Gastrocnemius medialis (tissue), 4 donors: ENCODE measurements around the gene ZNF658. TPM values are rescaled to one million over a fixed set of nuclear protein-coding genes. Genes with fewer than 3 reads are reported as not detected.
"Not testable (repeated sequence)": the region's sequence is repeated elsewhere in the genome, so short reads cannot be mapped to it uniquely, and the experiment has no call there.

ENCODE experiments used
- ATAC-seq, 2 donors: fragments of 150-250 bp; one replicate each; pipeline ENCODE4 v1.9.1; 2016
- DNase-seq, 2 donors: peaks; one replicate each; pipeline ENCODE4 v3.0.0-alpha.2; 2019
- H3K27ac ChIP-seq, 4 donors: fragments of 200-600 bp; sonication (generic); 1 replicate in 1 of 4; 2 replicates in 3 of 4; pipeline ENCODE4 v1.5.1; 2016 to 2018; ENCODE audit warnings: mild to moderate bottlenecking in 2 of 4, moderate library complexity in 1 of 4
- H3K27me3 ChIP-seq, 3 donors: fragments of 200-600 bp; sonication (generic) in 2 of 3; 1 replicate in 1 of 3; 2 replicates in 2 of 3; pipeline versions ENCODE4 v1.5.1 to v1.6.0; 2016 to 2019; ENCODE audit warnings: mild to moderate bottlenecking in 1 of 3, moderate library complexity in 1 of 3
- H3K36me3 ChIP-seq, 2 donors: fragments of 200-600 bp; sonication (generic) in 1 of 2; one replicate each; pipeline ENCODE4 v1.5.1; 2017 to 2018
- H3K4me1 ChIP-seq, 2 donors: fragments of 200-600 bp; sonication (generic) in 1 of 2; one replicate each; pipeline ENCODE4 v1.5.1; 2016 to 2017; ENCODE audit warnings: mild to moderate bottlenecking in 2 of 2
- H3K4me3 ChIP-seq, 4 donors: fragments of 200-600 bp; sonication (generic) in 3 of 4; 1 replicate in 1 of 4; 2 replicates in 3 of 4; pipeline ENCODE4 v1.5.1; 2016 to 2019; ENCODE audit warnings: mild to moderate bottlenecking in 2 of 4
- H3K9me3 ChIP-seq, 3 donors: fragments of 200-600 bp; sonication (generic) in 2 of 3; 1 replicate in 1 of 3; 2 replicates in 2 of 3; pipeline ENCODE4 v1.5.1; 2016 to 2019
- POLR2A ChIP-seq, 2 donors: fragments of 450-650 bp; IDR thresholded peaks; one replicate each; pipeline ENCODE4 v1.6.1; 2017; ENCODE audit warnings: antibody characterized with exemption in 2 of 2, mild to moderate bottlenecking in 2 of 2, moderate library complexity in 2 of 2
- in situ Hi-C, 4 donors: fragments of 200-750 bp; cut with MboI; loops; one replicate each; pipeline versions ENCODE4 v1.15.0 to v1.8.0; 2017; ENCODE audit warnings: low sequenced_read_pairs in 4 of 4
- intact Hi-C: fragments of 100-400 bp; cut with DNase I; formaldehyde crosslinking; loops from one replicate; pipeline ENCODE4 v1.15.1; 2023; ENCODE audit warnings: low total_unique reads
- total RNA-seq, 4 donors: library from RNA; depleted of rRNA; stranded (reverse); fragments of >200 nt; gene quantifications; one replicate each; pipeline versions ENCODE4 v1.1.0 to v1.2.3, GENCODE V29; 2016

Gene ZNF658
- 1 to 10 TPM; 2.0 to 5.0 (median 3.8) TPM for total RNA-seq

- ATAC-seq (peak; percentile 99), DNase-seq (peak; percentile 71 to 84)
- H3K4me1 ChIP-seq, H3K9me3 ChIP-seq, H3K27me3 ChIP-seq, intact Hi-C loops, in situ Hi-C loops, H3K36me3 ChIP-seq: not testable (repeated sequence)
- peak in 1 of 2 donors; percentile 26 for TF ChIP-seq POLR2A (IDR thresholded peaks at IDR 0.05)
- peak within 1 kb of the TSS; percentile 60 to 71 (median 65) for H3K4me3 ChIP-seq
- peak within 1 kb of the TSS; percentile 73 to 81 (median 78) for H3K27ac ChIP-seq
Measured at GRCh38 chr9:66900490-66901131, at the start of gene ZNF658. Gene ZNF658 (plus strand): TSS chr9:66900725. CDS start chr9:66903562, 2,837 bp downstream.

GRCh38 chr9:66861732-66862131 is 38.8 kb upstream of the ZNF658 start:
- intact Hi-C loops, ATAC-seq, DNase-seq, H3K27ac ChIP-seq, in situ Hi-C loops, H3K36me3 ChIP-seq, H3K4me3 ChIP-seq, H3K4me1 ChIP-seq, H3K9me3 ChIP-seq, H3K27me3 ChIP-seq: not testable (repeated sequence)

- intact Hi-C loops, H3K9me3 ChIP-seq, ATAC-seq: not testable (repeated sequence)
Measured at GRCh38 chr9:66868660-66869059, 31.9 kb upstream of the ZNF658 start.

GRCh38 chr9:66880605-66881004 is 19.9 kb upstream of the ZNF658 start:
- in situ Hi-C loops, H3K36me3 ChIP-seq, intact Hi-C loops, H3K9me3 ChIP-seq, DNase-seq, H3K27ac ChIP-seq, H3K4me3 ChIP-seq, ATAC-seq, H3K27me3 ChIP-seq, H3K4me1 ChIP-seq: not testable (repeated sequence)

More at GRCh38 chr9:66868660-66869059, 31.9 kb upstream of the ZNF658 start:
- in situ Hi-C loops, H3K27ac ChIP-seq, H3K4me3 ChIP-seq, H3K27me3 ChIP-seq, H3K36me3 ChIP-seq, H3K4me1 ChIP-seq, DNase-seq: not testable (repeated sequence)

- in situ Hi-C loops, H3K9me3 ChIP-seq, H3K4me3 ChIP-seq, ATAC-seq, H3K27ac ChIP-seq, H3K4me1 ChIP-seq, DNase-seq, H3K36me3 ChIP-seq, intact Hi-C loops, H3K27me3 ChIP-seq: not testable (repeated sequence)
Measured at GRCh38 chr9:66881847-66882246, 18.7 kb upstream of the ZNF658 start.

DNA sequence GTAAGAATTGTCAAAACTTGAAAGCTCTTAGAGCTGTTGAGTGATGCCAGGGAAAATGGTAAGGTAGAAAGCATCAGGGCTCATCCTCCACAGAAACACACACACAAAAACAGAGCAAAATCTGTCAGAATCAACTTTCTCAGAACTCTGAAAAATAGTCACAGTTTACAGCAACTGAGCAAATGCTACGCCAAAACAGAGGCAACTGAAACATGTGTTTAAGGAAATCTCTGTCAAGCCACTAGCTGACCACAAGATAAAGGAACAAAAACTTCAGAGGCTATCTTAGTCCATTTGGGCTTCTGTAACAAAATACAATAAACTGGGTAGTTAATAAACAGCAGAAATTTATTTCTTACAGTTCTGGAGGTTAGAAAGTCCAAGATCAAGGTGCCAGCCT is 10.2 kb upstream of the ZNF658 start:
- H3K36me3 ChIP-seq, in situ Hi-C loops, ATAC-seq, DNase-seq, H3K27me3 ChIP-seq, H3K4me3 ChIP-seq, H3K27ac ChIP-seq, H3K9me3 ChIP-seq, H3K4me1 ChIP-seq, intact Hi-C loops: not testable (repeated sequence)

GRCh38 chr9:66901141-66901540 is 616 bp downstream of the ZNF658 start:
- DNase-seq, H3K36me3 ChIP-seq, intact Hi-C loops, in situ Hi-C loops, H3K9me3 ChIP-seq, H3K4me1 ChIP-seq, H3K27me3 ChIP-seq: not testable (repeated sequence)
- peak; percentile 11 to 26 for ATAC-seq
- Histone ChIP-seq H3K4me3 (peak overlapping the region; percentile 60 to 71 (median 65)), H3K27ac (peak overlapping the region; percentile 73 to 81 (median 78))

DNA sequence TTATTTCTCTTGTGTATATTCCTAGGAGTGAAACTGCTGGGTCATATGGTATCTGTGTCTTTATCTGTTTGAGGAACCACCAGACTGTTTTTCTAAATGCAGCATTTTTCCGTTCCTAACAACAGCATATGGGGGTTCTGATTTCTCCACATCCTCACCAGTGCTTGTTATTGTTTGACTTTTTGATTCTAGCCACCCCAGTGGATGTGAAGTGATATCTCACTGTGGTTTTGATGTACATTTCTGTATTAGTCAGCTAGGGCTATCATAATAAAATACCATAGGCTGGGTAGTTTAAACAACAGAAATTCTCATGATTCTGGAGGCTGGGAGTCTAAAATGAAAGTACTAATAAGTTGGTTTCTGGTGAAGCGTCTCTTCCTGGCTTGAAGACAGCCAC is 9.0 kb downstream of the ZNF658 start:
- intact Hi-C loops, DNase-seq, H3K27me3 ChIP-seq, H3K4me1 ChIP-seq, in situ Hi-C loops, H3K9me3 ChIP-seq, H3K27ac ChIP-seq, ATAC-seq, H3K4me3 ChIP-seq: not testable (repeated sequence)
- H3K36me3 ChIP-seq = peaks cover 0 to 13% of the 10 kb centered on the region in 2 donors

DNA sequence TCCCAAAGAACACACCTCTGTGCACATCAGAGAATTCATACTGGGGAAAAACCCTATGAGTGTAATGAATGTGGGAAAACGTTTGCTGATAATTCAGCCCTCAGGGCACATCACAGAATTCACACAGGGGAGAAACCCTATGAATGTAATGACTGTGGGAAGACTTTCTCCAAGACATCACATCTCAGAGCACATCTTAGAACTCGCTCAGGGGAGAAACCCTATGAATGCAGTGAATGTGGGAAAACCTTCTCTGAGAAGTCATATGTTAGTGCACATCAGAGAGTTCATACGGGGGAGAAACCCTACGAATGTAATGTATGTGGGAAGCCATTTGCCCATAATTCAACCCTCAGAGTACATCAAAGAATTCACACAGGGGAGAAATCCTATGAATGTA is 19.5 kb downstream of the ZNF658 start:
- in situ Hi-C loops, DNase-seq, H3K27me3 ChIP-seq, intact Hi-C loops, H3K4me1 ChIP-seq, H3K27ac ChIP-seq, H3K4me3 ChIP-seq, ATAC-seq, H3K36me3 ChIP-seq, H3K9me3 ChIP-seq: not testable (repeated sequence)

DNA sequence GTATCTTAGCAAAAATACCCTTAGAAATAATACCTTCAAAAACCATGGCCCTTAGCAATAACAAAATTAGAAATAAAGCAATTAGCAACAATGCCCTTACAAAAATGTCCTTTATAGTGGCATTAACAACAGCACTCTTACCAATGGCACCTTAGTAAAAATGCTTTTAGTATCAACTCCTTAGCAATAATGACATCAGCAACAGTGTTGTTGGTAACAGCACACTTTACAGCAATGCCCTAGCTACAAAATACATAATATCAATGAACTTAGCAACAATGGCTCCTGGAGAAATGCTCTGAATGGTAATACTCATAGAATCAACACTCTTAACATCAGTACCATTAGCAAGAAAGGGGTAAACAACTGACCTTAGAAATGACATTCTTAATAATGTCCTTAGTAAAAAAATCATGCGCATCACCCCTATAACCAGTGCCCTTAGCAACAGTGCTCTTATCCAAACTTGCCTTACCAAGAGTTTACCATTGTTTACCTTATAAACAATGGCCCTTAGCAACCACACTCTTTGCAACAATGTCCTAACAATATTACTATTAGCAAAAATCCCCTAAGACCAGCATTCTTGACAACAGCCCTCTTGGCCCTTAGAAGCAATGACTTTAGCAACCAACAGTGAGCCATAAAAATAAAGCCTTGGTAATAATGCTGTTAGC is 35.8 kb downstream of the ZNF658 start:
- ATAC-seq, H3K4me1 ChIP-seq, DNase-seq, H3K36me3 ChIP-seq, H3K27ac ChIP-seq, H3K9me3 ChIP-seq, H3K27me3 ChIP-seq, H3K4me3 ChIP-seq, in situ Hi-C loops, intact Hi-C loops: not testable (repeated sequence)

DNA sequence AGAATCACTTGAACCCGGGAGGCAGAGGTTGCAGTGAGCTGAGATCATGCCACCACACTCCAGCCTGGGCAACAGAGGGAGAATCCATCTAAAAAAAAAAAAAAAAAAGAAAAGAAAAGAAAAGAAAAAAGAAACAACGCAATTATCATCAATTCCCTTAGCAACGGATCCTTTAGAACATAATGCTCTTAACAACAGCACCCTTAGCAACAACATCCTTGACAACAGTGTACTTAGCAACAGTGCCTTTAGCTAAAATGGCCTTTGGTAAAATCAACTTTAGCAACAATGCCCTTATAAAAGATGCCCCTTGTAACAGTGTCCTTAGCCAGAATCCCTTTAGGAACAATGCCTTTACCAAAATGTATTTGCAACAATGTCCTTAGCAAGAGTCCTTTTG is 37.1 kb downstream of the ZNF658 start:
- in situ Hi-C loops, ATAC-seq, intact Hi-C loops: not testable (repeated sequence)

DNA sequence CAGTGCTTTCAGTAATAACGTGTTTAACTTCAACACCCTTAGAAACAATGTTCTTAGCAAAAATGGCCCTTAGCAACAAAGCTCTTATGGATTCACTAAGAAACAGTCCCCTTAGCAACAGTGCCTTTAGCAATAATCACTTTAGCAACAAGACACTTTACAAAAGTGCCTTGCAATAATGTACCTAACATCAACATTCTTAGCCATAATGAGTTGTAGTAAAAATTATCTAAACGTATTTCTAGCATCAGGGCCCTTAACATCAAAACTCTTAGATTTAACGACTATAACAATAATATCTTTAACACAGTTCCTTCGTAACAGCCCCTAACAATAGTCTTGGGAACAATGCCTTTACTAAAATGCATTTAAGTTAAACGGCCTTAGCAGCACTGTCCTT is 37.8 kb downstream of the ZNF658 start:
- H3K4me1 ChIP-seq, H3K4me3 ChIP-seq, H3K27ac ChIP-seq, ATAC-seq, H3K27me3 ChIP-seq, H3K9me3 ChIP-seq, DNase-seq, intact Hi-C loops, H3K36me3 ChIP-seq, in situ Hi-C loops: not testable (repeated sequence)

More for the DNA sequence above, 37.1 kb downstream of the ZNF658 start:
- DNase-seq, H3K4me3 ChIP-seq, H3K9me3 ChIP-seq, H3K36me3 ChIP-seq, H3K27me3 ChIP-seq, H3K27ac ChIP-seq, H3K4me1 ChIP-seq: not testable (repeated sequence)
